ENCODE measurements around the gene CYP2A6.
"Not testable (repeated sequence)": the region's sequence is repeated elsewhere in the genome, so short reads cannot be mapped to it uniquely, and the experiment has no call there.

CYP2A6 gene

DNA sequence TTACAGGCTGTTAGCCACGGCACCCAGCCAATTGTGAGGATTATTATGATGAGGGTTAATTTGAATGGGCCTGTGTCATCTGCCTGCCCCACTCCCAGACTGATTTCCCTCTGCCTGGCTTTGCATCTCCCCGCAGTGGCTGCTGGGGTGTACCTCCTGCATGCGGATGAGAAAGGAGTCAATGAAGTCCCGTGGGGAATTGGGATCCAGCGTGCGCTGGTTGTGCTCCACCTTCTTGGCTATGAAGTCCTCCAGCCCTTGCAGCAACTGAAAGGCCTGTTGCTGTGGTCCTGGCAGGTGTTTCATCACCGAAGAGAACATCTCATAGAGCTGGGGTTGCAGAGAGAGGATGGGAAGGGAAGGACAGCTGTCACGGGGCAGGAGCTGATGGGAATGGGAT is 3.5 kb downstream of the CYP2A6 start:
- DNase-seq (ENCODE audit: low read depth in 2 of 3, low spot score in 2 of 3), result not testable (repeated sequence)

DNA sequence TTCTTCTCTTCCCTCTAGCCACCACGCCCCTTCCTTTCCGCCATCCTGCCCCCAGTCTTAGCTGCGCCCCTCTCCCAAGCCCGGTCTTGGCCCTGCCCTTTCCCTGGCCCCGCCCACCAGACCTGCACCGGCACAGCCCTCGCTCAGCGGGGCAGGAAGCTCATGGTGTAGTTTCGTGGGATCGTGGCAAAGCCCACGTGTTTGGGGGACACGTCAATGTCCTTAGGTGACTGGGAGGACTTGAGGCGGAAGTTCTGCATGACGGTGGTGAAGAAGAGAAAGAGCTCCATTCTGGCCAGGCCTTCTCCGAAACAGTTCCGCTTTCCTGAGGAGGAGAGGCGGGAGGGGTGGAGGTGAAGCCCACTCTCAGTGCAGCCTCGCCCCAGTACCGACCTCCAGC is 6.6 kb downstream of the CYP2A6 start:
- peak; percentile 36 to 49 (median 48) for DNase-seq (ENCODE audit: low read depth in 2 of 3, low spot score in 2 of 3)

DNA sequence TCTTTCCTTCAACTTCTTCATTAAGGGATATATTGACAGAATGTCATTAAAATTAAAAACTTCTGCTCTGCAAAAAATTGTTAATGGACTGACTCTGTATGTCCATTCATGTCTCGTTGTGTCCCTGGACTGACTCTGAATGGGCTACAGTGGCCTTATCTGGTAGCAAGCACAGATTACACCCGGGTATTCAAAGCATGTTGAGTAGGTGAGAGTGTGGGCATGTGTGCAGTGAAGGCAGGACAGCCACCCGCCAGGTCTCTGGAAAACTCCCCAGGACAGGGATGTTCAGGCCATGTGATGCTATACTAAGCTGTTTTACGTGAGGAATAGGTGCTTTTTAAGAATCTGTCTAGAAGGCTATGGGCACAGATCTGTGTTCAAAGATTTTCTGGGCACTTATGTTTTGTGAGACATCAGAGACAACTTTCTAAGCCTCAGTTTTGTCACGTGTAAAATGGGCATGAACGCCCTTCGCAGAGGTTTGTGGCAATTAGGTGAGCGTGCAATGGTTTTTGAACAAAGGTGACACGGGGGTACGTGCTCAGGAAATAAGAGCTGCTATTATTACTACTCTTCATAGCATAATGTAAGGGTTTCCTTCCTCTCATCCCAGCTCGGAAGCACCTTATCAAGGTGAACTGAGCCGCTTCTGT is 7.1 kb downstream of the CYP2A6 start:
- not testable (repeated sequence) for DNase-seq (ENCODE audit: low read depth in 2 of 3, low spot score in 2 of 3)

- not testable (repeated sequence) for DNase-seq (ENCODE audit: low read depth in 2 of 3, low spot score in 2 of 3)
These were observed 8.2 kb downstream of the CYP2A6 start for GRCh38 chr19:40842012-40842411.

DNA sequence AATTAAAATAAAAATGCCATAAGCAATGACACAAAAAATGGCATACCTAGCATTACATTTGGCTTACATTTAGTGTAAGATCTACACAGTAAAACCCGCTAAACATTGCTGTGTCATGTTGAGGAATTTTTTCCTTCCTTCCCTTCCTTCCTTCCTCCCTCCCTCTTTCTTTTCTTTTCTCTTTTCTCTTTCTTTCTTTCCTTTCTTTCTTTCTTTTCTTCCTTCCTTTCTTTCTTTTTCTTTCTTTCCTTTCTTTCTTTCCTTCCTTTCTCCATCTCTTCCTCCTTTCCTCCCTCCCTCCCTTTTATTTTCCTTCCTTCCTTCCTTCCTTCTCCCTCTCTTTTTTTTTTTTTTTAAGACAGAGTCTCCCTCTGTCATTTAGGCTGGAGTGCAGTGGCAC is 11.8 kb downstream of the CYP2A6 start:
- not testable (repeated sequence) for DNase-seq (ENCODE audit: low read depth in 2 of 3, low spot score in 2 of 3)

DNA sequence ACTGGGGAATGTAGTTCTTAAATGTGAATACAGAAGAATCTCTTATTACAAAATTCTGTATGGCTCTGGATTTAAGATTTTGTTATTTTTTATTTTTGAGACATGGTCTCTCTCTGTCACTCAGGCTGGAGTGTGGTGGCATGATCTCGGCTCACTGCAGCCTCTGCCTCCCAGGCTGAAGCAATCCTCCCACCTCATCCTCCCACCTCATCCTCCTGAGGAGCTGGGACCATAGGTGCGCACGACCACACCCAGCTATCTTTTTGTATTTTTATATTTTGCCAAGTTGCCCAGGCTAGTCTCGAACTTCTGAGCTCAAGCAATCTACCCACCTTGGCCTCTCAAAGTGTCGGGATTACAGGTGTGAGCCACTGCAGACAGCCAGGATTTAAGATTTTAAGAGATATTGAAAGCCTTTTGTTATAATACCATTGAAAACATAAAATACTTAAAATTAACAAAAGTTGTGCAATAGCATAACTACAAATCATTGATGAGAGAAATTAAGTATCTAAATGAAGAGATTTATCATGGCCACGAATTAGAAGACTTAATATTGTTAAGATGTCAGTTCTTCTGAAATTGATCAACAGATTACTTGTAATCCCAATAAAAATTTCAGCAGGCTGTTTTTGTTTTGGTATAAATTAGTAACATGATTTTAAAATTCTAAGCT is 13.4 kb downstream of the CYP2A6 start:
- no peak for DNase-seq (ENCODE audit: low read depth in 2 of 3, low spot score in 2 of 3)

DNA sequence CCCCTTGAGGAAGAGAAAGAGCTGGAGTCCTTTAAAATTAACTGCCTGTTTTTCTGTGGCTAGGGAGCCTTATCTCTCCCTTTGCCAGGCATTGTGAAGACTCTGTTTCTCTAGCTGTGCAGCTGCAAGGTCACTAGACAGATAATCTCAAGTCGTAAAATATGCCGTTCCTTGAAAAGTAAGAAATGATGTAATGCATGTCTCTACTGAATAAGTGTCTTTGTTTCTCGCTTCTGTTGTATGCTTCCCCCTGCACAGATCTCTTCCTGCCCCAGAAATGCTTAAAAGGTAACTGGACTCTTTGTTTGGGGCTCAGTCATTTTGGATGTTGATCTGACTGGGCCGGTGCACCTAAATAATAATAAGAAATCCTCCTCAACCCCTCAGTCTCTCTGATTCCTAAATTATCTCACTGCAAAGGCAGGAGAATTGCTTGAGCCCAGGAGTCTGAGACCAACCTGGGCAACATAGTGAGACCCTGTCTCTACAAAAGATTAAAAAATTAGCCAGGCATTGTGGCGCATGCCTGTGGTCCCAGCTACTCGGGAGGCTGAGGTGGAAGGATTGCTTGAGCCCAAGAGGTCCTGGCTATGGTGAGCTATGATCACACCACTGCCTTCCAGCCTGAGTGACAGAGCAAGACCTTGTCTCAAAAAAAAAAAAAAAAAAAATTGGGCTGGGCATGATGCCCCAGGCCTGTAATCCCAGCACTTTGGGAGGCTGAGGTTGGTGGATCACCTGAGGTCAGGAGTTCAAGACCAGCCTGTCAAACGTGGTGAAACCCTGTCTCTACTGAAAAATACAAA is 16.3 kb downstream of the CYP2A6 start:
- not testable (repeated sequence) for DNase-seq (ENCODE audit: low read depth in 2 of 3, low spot score in 2 of 3)

DNA sequence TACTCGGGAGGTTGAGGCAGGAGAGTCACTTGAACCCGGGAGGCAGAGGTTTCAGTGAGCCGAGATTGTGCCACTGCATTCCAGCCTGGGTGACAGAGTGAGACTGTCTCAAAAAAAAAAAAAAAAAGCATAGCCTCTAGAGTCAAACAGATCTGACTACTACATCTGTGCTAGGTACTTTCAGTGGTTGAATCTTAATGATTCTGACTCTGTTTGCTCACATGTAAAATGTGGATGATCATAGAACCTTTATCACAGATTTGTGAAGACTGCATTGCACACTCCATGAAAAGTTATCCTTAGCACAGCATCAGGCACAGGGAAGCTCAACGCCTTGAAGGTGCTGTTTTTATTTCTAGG is 17.8 kb downstream of the CYP2A6 start:
- DNase-seq (ENCODE audit: low read depth in 2 of 3, low spot score in 2 of 3), result not testable (repeated sequence)

- no peak for DNase-seq (ENCODE audit: low read depth in 2 of 3, low spot score in 2 of 3)
These were observed 18.5 kb downstream of the CYP2A6 start for GRCh38 chr19:40831502-40832430.

- DNase-seq (ENCODE audit: low read depth in 2 of 3, low spot score in 2 of 3), result not testable (repeated sequence)
These were observed 19.5 kb downstream of the CYP2A6 start for GRCh38 chr19:40830741-40831140.

GRCh38 chr19:40829205-40829604 is 21.0 kb downstream of the CYP2A6 start:
- DNase-seq (ENCODE audit: low read depth in 2 of 3, low spot score in 2 of 3), result no peak

- no peak for DNase-seq (ENCODE audit: low read depth in 2 of 3, low spot score in 2 of 3)
These were observed 22.6 kb downstream of the CYP2A6 start for GRCh38 chr19:40827386-40828247.

DNA sequence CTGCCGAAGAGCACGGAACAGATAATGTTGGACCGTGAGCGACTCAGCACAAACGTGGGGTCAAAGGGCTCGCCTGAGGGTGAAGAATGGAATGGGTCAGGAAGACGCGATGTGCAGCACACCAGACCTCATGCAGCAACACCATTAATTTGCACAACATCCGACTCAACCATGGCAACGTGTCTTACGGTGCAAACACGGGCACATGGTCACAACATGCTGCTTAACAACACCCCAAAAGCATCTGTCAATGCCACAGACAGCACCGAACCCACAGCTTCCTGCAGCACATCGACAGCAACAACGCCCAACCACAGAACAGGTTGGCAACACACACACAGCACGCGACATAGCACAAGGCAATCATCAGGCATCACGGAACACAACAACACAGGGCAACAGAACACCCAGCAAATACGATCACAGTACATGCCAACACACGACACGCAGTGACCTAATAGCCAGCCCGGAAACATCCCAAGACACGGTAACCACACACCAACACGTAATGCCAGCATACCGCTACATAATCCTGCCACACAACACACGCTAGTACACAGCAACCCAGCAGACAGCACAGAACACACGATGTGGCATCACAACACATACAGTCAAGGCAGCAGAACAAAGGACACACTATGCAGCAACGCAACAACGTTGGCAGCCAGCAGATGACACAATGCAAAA is 23.4 kb downstream of the CYP2A6 start:
- not testable (repeated sequence) for DNase-seq (ENCODE audit: low read depth in 2 of 3, low spot score in 2 of 3)

- not testable (repeated sequence) for DNase-seq (ENCODE audit: low read depth in 2 of 3, low spot score in 2 of 3)
These were observed 23.9 kb downstream of the CYP2A6 start for GRCh38 chr19:40826312-40826698.

DNA sequence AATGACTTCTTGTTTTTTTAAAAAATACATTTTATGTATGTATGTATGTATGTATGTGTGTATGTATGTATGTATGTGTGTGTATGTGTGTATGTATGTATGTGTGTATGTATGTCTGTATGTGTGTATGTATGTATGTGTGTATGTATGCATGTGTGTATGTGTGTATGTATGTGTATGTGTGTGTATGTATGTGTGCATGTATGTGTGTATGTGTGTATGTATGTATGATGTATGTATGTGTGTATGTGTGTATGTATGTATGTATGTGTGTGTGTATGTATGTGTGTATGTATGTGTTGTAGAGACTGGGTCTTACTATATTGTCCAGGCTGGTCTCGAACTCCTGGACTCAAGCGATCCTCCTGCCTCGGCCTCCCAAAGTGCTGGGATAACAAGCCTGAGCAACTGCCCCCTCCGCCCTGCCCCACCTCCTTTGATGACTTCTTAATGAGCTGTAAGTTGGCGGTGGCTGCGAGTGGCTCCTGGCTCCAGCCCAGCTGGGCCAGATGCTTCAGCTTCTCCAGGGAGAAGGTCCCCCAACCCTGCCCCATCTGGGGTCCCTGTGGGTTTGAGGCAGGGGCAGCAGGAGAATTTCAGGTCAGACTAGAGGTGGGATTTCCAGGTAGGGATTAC is 24.7 kb downstream of the CYP2A6 start:
- not testable (repeated sequence) for DNase-seq (ENCODE audit: low read depth in 2 of 3, low spot score in 2 of 3)

DNA sequence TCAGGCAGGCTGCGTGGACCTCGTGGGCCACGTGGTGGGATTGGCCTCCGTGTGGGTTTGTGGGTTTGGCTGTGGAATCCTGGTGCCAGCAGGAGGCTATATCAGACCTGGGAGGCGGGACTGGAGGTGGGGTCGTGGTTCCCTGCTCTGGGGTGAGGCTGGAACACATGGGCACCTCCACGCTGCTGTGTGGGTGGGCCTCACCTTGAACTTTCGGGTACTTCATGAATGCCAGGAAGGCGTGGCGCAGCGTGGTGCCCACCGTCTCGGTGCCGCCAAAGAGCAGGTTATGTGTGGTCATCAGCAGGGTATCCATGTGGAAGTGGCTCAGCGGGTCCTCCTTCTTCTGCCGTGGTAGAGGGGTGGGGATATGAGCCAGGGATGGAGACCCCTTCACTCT is 25.3 kb downstream of the CYP2A6 start:
- not testable (repeated sequence) for DNase-seq (ENCODE audit: low read depth in 2 of 3, low spot score in 2 of 3)

GRCh38 chr19:40822704-40823553 is 27.3 kb downstream of the CYP2A6 start:
- not testable (repeated sequence) for DNase-seq (ENCODE audit: low read depth in 2 of 3, low spot score in 2 of 3)

DNA sequence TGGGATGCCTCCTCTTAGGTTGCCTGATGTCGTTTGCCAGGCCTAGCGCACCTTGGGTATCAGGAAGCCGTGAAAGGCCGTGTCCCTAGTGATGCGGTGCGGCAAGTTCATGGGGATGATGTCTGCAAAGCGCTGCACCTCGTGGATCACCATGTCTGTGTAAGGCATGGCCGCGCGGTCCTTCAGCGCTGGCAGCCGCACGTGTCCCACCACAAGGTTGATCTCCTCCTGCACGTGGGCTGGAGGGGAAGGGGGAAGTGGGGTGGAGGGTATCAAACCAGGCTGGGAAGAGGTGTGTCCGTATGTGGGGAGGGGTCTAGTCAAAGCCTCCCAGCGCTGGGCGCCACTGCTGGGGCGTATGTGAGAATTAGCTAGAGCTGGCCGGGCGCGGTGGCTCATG is 28.1 kb downstream of the CYP2A6 start:
- DNase-seq (ENCODE audit: low read depth in 2 of 3, low spot score in 2 of 3), result no peak

Measured in activated CD8-positive, alpha-beta memory T cell treated with anti-CD3 and anti-CD28 coated beads for 48 hours (primary cell).